Activated CD4-positive, CD25-positive, alpha-beta regulatory T cell treated with anti-CD3 and anti-CD28 coated beads, Interleukin-2, amount 50 U/mL, for 24 hours (primary cell): ENCODE data around the gene SDCCAG8.
A peak's percentile ranks its signal among the peaks of the same experiment; 100 is the strongest.
"Not testable (repeated sequence)": the region's sequence is repeated elsewhere in the genome, so short reads cannot be mapped to it uniquely, and the experiment has no call there.

Source experiments
- ATAC-seq, 2 donors: fragments of 150-1000 bp; cut with Tn5 transposase; one replicate each; pipeline ENCODE4 v1.10.0; 2021; ENCODE audit warnings: mild to moderate bottlenecking in 1 of 2, moderate library complexity in 1 of 2

Gene SDCCAG8

GRCh38 chr1:243255791-243256512, at the start of gene SDCCAG8:
TSS of gene SDCCAG8 (plus strand) at chr1:243256041. CDS start at chr1:243256174, 133 bp downstream.
- peak; percentile 85 to 86 for ATAC-seq

- ATAC-seq: not testable (repeated sequence)
Measured at GRCh38 chr1:243211984-243212383, 43.9 kb upstream of the SDCCAG8 start.

- no peak for ATAC-seq
Measured at GRCh38 chr1:243213045-243213787, 42.6 kb upstream of the SDCCAG8 start.

GRCh38 chr1:243215276-243215875, 40.5 kb upstream of the SDCCAG8 start:
- ATAC-seq: not testable (repeated sequence)

- ATAC-seq: no peak
Measured at GRCh38 chr1:243216741-243217140, 39.1 kb upstream of the SDCCAG8 start.

- no peak for ATAC-seq
Measured at GRCh38 chr1:243217349-243217748, 38.5 kb upstream of the SDCCAG8 start.

GRCh38 chr1:243218059-243218458, 37.8 kb upstream of the SDCCAG8 start:
- no peak for ATAC-seq

GRCh38 chr1:243227622-243228021, 28.2 kb upstream of the SDCCAG8 start:
- ATAC-seq: no peak

- no peak for ATAC-seq
Measured at GRCh38 chr1:243229526-243229925, 26.3 kb upstream of the SDCCAG8 start.

GRCh38 chr1:243230914-243231313, 24.9 kb upstream of the SDCCAG8 start:
- ATAC-seq: no peak

- ATAC-seq: no peak
Measured at GRCh38 chr1:243233908-243234307, 21.9 kb upstream of the SDCCAG8 start.

GRCh38 chr1:243234978-243235647, 20.7 kb upstream of the SDCCAG8 start:
- ATAC-seq: no peak

- ATAC-seq: no peak
Measured at GRCh38 chr1:243236604-243237252, 19.1 kb upstream of the SDCCAG8 start.

- ATAC-seq: no peak
Measured at GRCh38 chr1:243244432-243244841, 11.4 kb upstream of the SDCCAG8 start.

GRCh38 chr1:243246916-243247315, 8.9 kb upstream of the SDCCAG8 start:
- no peak for ATAC-seq

- ATAC-seq: no peak
Measured at GRCh38 chr1:243247901-243248300, 7.9 kb upstream of the SDCCAG8 start.

GRCh38 chr1:243249214-243249613, 6.6 kb upstream of the SDCCAG8 start:
- no peak for ATAC-seq

- no peak for ATAC-seq
Measured at GRCh38 chr1:243250102-243250501, 5.7 kb upstream of the SDCCAG8 start.

- ATAC-seq: no peak
Measured at GRCh38 chr1:243251539-243251938, 4.3 kb upstream of the SDCCAG8 start.

GRCh38 chr1:243253211-243253925, 2.5 kb upstream of the SDCCAG8 start:
- no peak for ATAC-seq

GRCh38 chr1:243253926-243254232, 2.0 kb upstream of the SDCCAG8 start:
- no peak for ATAC-seq
